Dendritic cell treated with granulocyte-macrophage colony-stimulating factor and Interleukin-4, amounts not matched to agents 40 ng/mL and 50 ng/mL, for 4 days (primary cell): ENCODE measurements around the gene MYT1.

Experiments
- H3K27ac Mint-ChIP-seq: one replicate; pipeline ENCODE4 v1.8.0; 2022; ENCODE audit warnings: mild to moderate bottlenecking, mixed read lengths
- H3K27me3 Mint-ChIP-seq: one replicate; pipeline ENCODE4 v1.8.0; 2022; ENCODE audit warnings: mild to moderate bottlenecking, mixed read lengths
- H3K36me3 Mint-ChIP-seq: one replicate; pipeline ENCODE4 v1.8.0; 2022; ENCODE audit warnings: low read depth, mixed read lengths
- H3K4me1 Mint-ChIP-seq: one replicate; pipeline ENCODE4 v1.8.0; 2022; ENCODE audit warnings: low read depth, mixed read lengths
- H3K4me3 Mint-ChIP-seq: one replicate; pipeline ENCODE4 v1.8.0; 2022; ENCODE audit warnings: mild to moderate bottlenecking, moderate library complexity, mixed read lengths
- H3K9me3 Mint-ChIP-seq: one replicate; pipeline ENCODE4 v1.8.0; 2022; ENCODE audit warnings: mixed read lengths
- intact Hi-C: fragments of 100-400 bp; cut with micrococcal nuclease; formaldehyde crosslinking; loops from one replicate; pipeline ENCODE4 v1.15.0; 2022

MYT1 gene

GRCh38 chr20:64193058-64193457, 28.8 kb downstream of the MYT1 start:
- no peaks in the 10 kb centered on the region for H3K36me3 Mint-ChIP-seq
- no peak overlapping the region for H3K27ac Mint-ChIP-seq
- H3K27me3 Mint-ChIP-seq, result peaks cover 3% of the 10 kb centered on the region
- intact Hi-C loops, result no loop called here
- no peak overlapping the region for H3K4me3 Mint-ChIP-seq
- H3K9me3 Mint-ChIP-seq, result no peaks in the 10 kb centered on the region
- H3K4me1 Mint-ChIP-seq, result no peaks in the 10 kb centered on the region

GRCh38 chr20:64194269-64194668, 30.0 kb downstream of the MYT1 start:
- no peaks in the 10 kb centered on the region for H3K9me3 Mint-ChIP-seq
- H3K27ac Mint-ChIP-seq, result no peak overlapping the region
- peaks cover 3% of the 10 kb centered on the region for H3K27me3 Mint-ChIP-seq
- no peaks in the 10 kb centered on the region for H3K4me1 Mint-ChIP-seq
- intact Hi-C loops, result no loop called here
- no peaks in the 10 kb centered on the region for H3K36me3 Mint-ChIP-seq
- H3K4me3 Mint-ChIP-seq, result no peak overlapping the region

- Mint-ChIP-seq H3K27ac (no peak overlapping the region), H3K4me3 (no peak overlapping the region), H3K4me1 (no peaks in the 10 kb centered on the region), H3K27me3 (peaks cover 3% of the 10 kb centered on the region), H3K9me3 (peaks cover 9% of the 10 kb centered on the region), H3K36me3 (no peaks in the 10 kb centered on the region)
- intact Hi-C loops, result no loop called here
These were observed 32.1 kb downstream of the MYT1 start for GRCh38 chr20:64196309-64196708.

GRCh38 chr20:64196847-64197306, 32.6 kb downstream of the MYT1 start:
- peaks cover 9% of the 10 kb centered on the region for H3K9me3 Mint-ChIP-seq
- intact Hi-C loops, result no loop called here
- H3K36me3 Mint-ChIP-seq, result no peaks in the 10 kb centered on the region
- no peaks in the 10 kb centered on the region for H3K4me1 Mint-ChIP-seq
- peaks cover 3% of the 10 kb centered on the region for H3K27me3 Mint-ChIP-seq
- no peak overlapping the region for H3K4me3 Mint-ChIP-seq
- no peak overlapping the region for H3K27ac Mint-ChIP-seq

GRCh38 chr20:64198347-64198746, 34.1 kb downstream of the MYT1 start:
- Mint-ChIP-seq H3K9me3 (peaks cover 9% of the 10 kb centered on the region), H3K27ac (no peak overlapping the region), H3K36me3 (no peaks in the 10 kb centered on the region), H3K27me3 (peaks cover 3% of the 10 kb centered on the region), H3K4me1 (no peaks in the 10 kb centered on the region), H3K4me3 (no peak overlapping the region)
- intact Hi-C loops, result no loop called here

- Mint-ChIP-seq H3K4me3 (no peak overlapping the region), H3K27me3 (peaks cover under 1% of the 10 kb centered on the region), H3K27ac (no peak overlapping the region)
These were observed 35.1 kb downstream of the MYT1 start for GRCh38 chr20:64199395-64199794.

GRCh38 chr20:64200740-64201139, 36.5 kb downstream of the MYT1 start:
- H3K27me3 Mint-ChIP-seq, result no peaks in the 10 kb centered on the region
- H3K27ac Mint-ChIP-seq, result no peak overlapping the region
- H3K4me1 Mint-ChIP-seq, result no peaks in the 10 kb centered on the region
- H3K4me3 Mint-ChIP-seq, result no peak overlapping the region
- no peaks in the 10 kb centered on the region for H3K36me3 Mint-ChIP-seq
- intact Hi-C loops, result no loop called here
- peaks cover 9% of the 10 kb centered on the region for H3K9me3 Mint-ChIP-seq

More at GRCh38 chr20:64199395-64199794, 35.1 kb downstream of the MYT1 start:
- Mint-ChIP-seq H3K9me3 (peaks cover 9% of the 10 kb centered on the region), H3K4me1 (no peaks in the 10 kb centered on the region), H3K36me3 (no peaks in the 10 kb centered on the region)
- intact Hi-C loops, result no loop called here

- intact Hi-C loops, result no loop called here
- H3K9me3 Mint-ChIP-seq, result peaks cover 9% of the 10 kb centered on the region
These were observed 37.4 kb downstream of the MYT1 start for GRCh38 chr20:64201653-64202052.

GRCh38 chr20:64203037-64203777, 39.0 kb downstream of the MYT1 start:
- no peaks in the 10 kb centered on the region for H3K27me3 Mint-ChIP-seq
- H3K36me3 Mint-ChIP-seq, result no peaks in the 10 kb centered on the region
- intact Hi-C loops, result no loop called here
- no peaks in the 10 kb centered on the region for H3K4me1 Mint-ChIP-seq
- H3K4me3 Mint-ChIP-seq, result no peak overlapping the region
- no peak overlapping the region for H3K27ac Mint-ChIP-seq
- peaks cover 9% of the 10 kb centered on the region for H3K9me3 Mint-ChIP-seq

More at GRCh38 chr20:64201653-64202052, 37.4 kb downstream of the MYT1 start:
- H3K27me3 Mint-ChIP-seq, result no peaks in the 10 kb centered on the region
- no peak overlapping the region for H3K4me3 Mint-ChIP-seq
- no peak overlapping the region for H3K27ac Mint-ChIP-seq
- H3K36me3 Mint-ChIP-seq, result no peaks in the 10 kb centered on the region
- no peaks in the 10 kb centered on the region for H3K4me1 Mint-ChIP-seq

- peaks cover 7% of the 10 kb centered on the region for H3K9me3 Mint-ChIP-seq
- no peaks in the 10 kb centered on the region for H3K4me1 Mint-ChIP-seq
- no peaks in the 10 kb centered on the region for H3K36me3 Mint-ChIP-seq
- intact Hi-C loops, result no loop called here
- H3K27ac Mint-ChIP-seq, result no peak overlapping the region
- H3K27me3 Mint-ChIP-seq, result no peaks in the 10 kb centered on the region
- H3K4me3 Mint-ChIP-seq, result no peak overlapping the region
These were observed 41.4 kb downstream of the MYT1 start for GRCh38 chr20:64205611-64206026.

GRCh38 chr20:64206614-64207013, 42.4 kb downstream of the MYT1 start:
- Mint-ChIP-seq H3K4me1 (no peaks in the 10 kb centered on the region), H3K4me3 (no peak overlapping the region), H3K9me3 (no peaks in the 10 kb centered on the region), H3K36me3 (no peaks in the 10 kb centered on the region), H3K27me3 (no peaks in the 10 kb centered on the region), H3K27ac (no peak overlapping the region)
- intact Hi-C loops, result no loop called here

- Mint-ChIP-seq H3K4me3 (no peak overlapping the region), H3K4me1 (no peaks in the 10 kb centered on the region), H3K36me3 (no peaks in the 10 kb centered on the region), H3K9me3 (no peaks in the 10 kb centered on the region), H3K27me3 (no peaks in the 10 kb centered on the region), H3K27ac (no peak overlapping the region)
- intact Hi-C loops, result no loop called here
These were observed 43.7 kb downstream of the MYT1 start for GRCh38 chr20:64207641-64208590.

- intact Hi-C loops, result no loop called here
- no peaks in the 10 kb centered on the region for H3K36me3 Mint-ChIP-seq
- H3K27me3 Mint-ChIP-seq, result no peaks in the 10 kb centered on the region
- no peaks in the 10 kb centered on the region for H3K9me3 Mint-ChIP-seq
- no peak overlapping the region for H3K4me3 Mint-ChIP-seq
- no peaks in the 10 kb centered on the region for H3K4me1 Mint-ChIP-seq
- no peak overlapping the region for H3K27ac Mint-ChIP-seq
These were observed 44.9 kb downstream of the MYT1 start for GRCh38 chr20:64209148-64209547.

- Mint-ChIP-seq H3K27me3 (no peaks in the 10 kb centered on the region), H3K4me1 (no peaks in the 10 kb centered on the region), H3K9me3 (no peaks in the 10 kb centered on the region), H3K4me3 (no peak overlapping the region), H3K27ac (no peak overlapping the region), H3K36me3 (no peaks in the 10 kb centered on the region)
- intact Hi-C loops, result no loop called here
These were observed 46.6 kb downstream of the MYT1 start for GRCh38 chr20:64210656-64211369.
